Measurements from ENCODE around the gene RNF123. TPM values are rescaled to one million over a fixed set of nuclear protein-coding genes. Genes with fewer than 3 reads are reported as not detected.

Gene RNF123
- total RNA-seq, 1 donor from 2014 or later, result 40.1 TPM

DNA sequence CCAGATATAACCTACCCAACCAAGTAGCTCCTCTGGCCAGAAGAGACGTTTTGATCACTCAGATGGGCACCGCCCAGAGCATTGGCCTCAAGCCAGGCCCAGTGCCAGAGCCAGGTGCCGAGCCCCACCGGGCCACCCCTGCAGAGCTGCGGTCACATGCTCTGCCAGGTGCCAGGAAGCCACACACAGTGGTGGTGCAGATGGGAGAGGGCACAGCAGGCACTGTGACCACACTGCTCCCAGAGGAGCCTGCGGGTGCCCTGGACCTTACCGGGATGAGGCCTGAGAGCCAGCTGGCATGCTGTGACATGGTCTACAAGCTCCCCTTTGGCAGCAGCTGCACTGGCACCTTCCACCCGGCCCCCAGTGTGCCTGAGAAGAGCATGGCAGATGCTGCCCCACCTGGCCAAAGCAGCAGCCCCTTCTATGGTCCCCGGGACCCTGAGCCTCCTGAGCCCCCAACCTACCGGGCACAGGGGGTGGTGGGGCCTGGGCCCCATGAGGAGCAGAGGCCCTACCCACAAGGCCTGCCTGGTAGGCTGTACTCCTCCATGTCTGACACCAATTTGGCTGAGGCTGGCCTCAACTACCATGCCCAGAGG is 34.3 kb upstream of the RNF123 start:
- no peak overlapping the region for H3K4me3 Mint-ChIP-seq (ENCODE audit: unreplicated experiment)
- no peaks in the 10 kb centered on the region for H3K4me1 Mint-ChIP-seq (ENCODE audit: low read depth)
- no peak overlapping the region for H3K27ac Mint-ChIP-seq (ENCODE audit: unreplicated experiment)
- TF ChIP-seq, protein P1, sequence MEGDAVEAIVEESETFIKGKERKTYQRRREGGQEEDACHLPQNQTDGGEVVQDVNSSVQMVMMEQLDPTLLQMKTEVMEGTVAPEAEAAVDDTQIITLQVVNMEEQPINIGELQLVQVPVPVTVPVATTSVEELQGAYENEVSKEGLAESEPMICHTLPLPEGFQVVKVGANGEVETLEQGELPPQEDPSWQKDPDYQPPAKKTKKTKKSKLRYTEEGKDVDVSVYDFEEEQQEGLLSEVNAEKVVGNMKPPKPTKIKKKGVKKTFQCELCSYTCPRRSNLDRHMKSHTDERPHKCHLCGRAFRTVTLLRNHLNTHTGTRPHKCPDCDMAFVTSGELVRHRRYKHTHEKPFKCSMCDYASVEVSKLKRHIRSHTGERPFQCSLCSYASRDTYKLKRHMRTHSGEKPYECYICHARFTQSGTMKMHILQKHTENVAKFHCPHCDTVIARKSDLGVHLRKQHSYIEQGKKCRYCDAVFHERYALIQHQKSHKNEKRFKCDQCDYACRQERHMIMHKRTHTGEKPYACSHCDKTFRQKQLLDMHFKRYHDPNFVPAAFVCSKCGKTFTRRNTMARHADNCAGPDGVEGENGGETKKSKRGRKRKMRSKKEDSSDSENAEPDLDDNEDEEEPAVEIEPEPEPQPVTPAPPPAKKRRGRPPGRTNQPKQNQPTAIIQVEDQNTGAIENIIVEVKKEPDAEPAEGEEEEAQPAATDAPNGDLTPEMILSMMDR (IDR thresholded peaks at IDR 0.05), result no peak
- peaks cover 1% of the 10 kb centered on the region for H3K36me3 Mint-ChIP-seq (ENCODE audit: low read depth)
- H3K27me3 Mint-ChIP-seq (ENCODE audit: low read depth), result peaks cover 2% of the 10 kb centered on the region
- H3K9me3 Mint-ChIP-seq (ENCODE audit: low read depth), result no peaks in the 10 kb centered on the region
- DNase-seq (ENCODE audit: low spot score), result no peak

DNA sequence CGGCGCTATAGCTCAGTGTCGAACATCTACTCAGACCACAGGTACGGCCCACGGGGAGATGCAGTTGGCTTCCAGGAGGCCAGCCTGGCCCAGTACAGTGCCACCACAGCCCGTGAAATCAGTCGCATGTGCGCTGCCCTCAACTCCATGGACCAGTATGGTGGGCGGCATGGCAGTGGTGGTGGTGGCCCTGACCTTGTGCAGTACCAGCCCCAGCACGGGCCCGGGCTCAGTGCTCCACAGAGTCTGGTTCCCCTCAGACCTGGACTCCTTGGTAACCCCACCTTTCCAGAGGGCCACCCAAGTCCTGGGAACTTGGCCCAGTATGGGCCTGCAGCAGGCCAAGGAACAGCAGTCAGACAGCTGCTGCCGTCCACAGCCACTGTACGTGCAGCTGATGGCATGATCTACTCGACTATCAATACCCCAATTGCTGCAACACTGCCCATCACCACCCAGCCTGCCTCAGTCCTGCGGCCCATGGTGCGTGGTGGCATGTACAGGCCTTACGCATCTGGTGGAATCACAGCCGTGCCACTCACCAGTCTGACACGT is 33.5 kb upstream of the RNF123 start:
- Mint-ChIP-seq H3K27ac (ENCODE audit: unreplicated experiment) (no peak overlapping the region), H3K36me3 (ENCODE audit: low read depth) (peaks cover 1% of the 10 kb centered on the region), H3K4me1 (ENCODE audit: low read depth) (no peaks in the 10 kb centered on the region), H3K27me3 (ENCODE audit: low read depth) (peaks cover 2% of the 10 kb centered on the region), H3K4me3 (ENCODE audit: unreplicated experiment) (no peak overlapping the region), H3K9me3 (ENCODE audit: low read depth) (no peaks in the 10 kb centered on the region)
- no peak for DNase-seq (ENCODE audit: low spot score)
- TF ChIP-seq, protein P1 (IDR thresholded peaks at IDR 0.05), result no peak

DNA sequence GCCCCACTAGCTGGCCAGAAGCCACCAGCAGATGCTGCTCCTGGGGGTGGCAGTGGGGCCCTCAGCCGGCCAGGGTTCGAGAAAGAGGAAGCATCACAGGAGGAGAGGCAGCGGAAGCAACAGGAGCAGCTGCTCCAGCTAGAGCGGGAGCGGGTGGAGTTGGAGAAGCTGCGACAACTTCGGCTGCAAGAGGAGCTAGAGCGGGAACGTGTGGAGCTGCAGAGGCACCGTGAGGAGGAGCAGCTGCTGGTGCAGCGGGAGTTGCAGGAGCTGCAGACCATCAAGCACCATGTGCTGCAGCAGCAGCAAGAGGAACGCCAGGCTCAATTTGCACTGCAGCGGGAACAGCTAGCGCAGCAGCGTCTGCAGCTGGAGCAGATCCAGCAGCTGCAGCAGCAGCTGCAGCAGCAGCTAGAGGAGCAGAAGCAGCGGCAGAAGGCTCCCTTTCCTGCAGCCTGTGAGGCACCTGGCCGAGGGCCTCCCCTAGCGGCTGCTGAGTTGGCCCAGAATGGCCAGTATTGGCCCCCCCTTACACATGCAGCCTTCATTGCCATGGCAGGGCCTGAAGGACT is 32.7 kb upstream of the RNF123 start:
- Mint-ChIP-seq H3K9me3 (ENCODE audit: low read depth) (no peaks in the 10 kb centered on the region), H3K27ac (ENCODE audit: unreplicated experiment) (no peak overlapping the region), H3K4me1 (ENCODE audit: low read depth) (no peaks in the 10 kb centered on the region), H3K4me3 (ENCODE audit: unreplicated experiment) (no peak overlapping the region), H3K36me3 (ENCODE audit: low read depth) (peaks cover 1% of the 10 kb centered on the region), H3K27me3 (ENCODE audit: low read depth) (peaks cover 2% of the 10 kb centered on the region)
- TF ChIP-seq, protein P1 (IDR thresholded peaks at IDR 0.05), result peak; percentile 29
- no peak for DNase-seq (ENCODE audit: low spot score)

DNA sequence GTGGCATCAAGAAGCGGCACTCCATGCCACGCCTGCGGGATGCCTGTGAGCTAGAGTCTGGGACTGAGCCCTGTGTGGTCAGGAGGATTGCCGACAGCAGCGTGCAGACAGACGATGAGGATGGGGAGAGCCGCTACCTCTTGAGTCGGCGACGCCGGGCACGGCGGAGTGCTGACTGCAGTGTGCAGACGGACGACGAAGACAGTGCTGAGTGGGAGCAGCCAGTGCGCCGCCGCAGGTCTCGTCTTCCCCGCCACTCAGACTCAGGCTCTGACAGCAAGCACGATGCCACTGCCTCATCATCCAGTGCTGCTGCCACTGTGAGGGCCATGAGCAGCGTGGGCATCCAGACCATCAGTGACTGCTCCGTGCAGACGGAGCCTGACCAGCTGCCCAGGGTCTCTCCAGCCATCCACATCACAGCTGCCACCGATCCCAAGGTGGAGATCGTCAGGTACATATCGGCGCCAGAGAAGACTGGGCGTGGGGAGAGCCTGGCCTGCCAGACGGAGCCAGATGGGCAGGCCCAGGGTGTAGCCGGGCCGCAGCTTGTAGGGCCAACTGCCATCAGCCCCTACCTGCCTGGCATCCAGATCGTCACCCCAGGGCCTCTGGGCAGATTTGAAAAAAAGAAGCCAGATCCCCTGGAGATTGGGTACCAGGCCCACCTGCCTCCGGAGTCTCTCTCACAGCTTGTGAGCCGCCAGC is 32.0 kb upstream of the RNF123 start:
- DNase-seq (ENCODE audit: low spot score), result no peak
- H3K4me3 Mint-ChIP-seq (ENCODE audit: unreplicated experiment), result no peak overlapping the region
- no peaks in the 10 kb centered on the region for H3K36me3 Mint-ChIP-seq (ENCODE audit: low read depth)
- H3K27ac Mint-ChIP-seq (ENCODE audit: unreplicated experiment), result no peak overlapping the region
- no peaks in the 10 kb centered on the region for H3K4me1 Mint-ChIP-seq (ENCODE audit: low read depth)
- TF ChIP-seq, protein P1 (IDR thresholded peaks at IDR 0.05), result no peak
- no peaks in the 10 kb centered on the region for H3K9me3 Mint-ChIP-seq (ENCODE audit: low read depth)
- H3K27me3 Mint-ChIP-seq (ENCODE audit: low read depth), result peaks cover 2% of the 10 kb centered on the region

DNA sequence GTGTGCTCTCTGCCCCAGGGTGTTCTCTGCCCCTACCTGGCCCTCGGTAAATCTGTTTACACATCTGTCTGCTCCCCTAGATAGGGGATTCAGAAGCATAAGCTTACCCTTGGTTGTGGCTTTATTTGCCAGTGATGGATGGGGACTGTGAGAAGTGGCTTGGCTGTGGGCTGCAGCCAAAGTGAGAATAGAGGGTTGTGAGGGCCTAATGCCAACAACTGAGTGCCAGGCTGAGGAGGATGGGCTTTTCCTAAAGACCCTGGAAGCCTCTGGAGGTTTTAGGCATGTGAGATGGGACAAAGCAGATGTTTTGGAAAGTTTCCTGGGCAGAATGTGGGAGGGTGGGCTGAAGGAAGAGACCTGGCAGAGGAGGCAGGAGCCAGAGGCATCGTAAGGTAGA is 30.6 kb upstream of the RNF123 start:
- Mint-ChIP-seq H3K9me3 (ENCODE audit: low read depth) (no peaks in the 10 kb centered on the region), H3K27ac (ENCODE audit: unreplicated experiment) (no peak overlapping the region), H3K36me3 (ENCODE audit: low read depth) (no peaks in the 10 kb centered on the region), H3K4me1 (ENCODE audit: low read depth) (no peaks in the 10 kb centered on the region), H3K27me3 (ENCODE audit: low read depth) (peaks cover 2% of the 10 kb centered on the region), H3K4me3 (ENCODE audit: unreplicated experiment) (no peak overlapping the region)
- TF ChIP-seq, protein P1 (IDR thresholded peaks at IDR 0.05), result no peak
- no peak for DNase-seq (ENCODE audit: low spot score)

Measured in chondrocyte (in vitro differentiated cells).